Measurements from ENCODE around the gene ODC1.

GRCh38 chr2:10396464-10396863 lies 51.7 kb downstream of the ODC1 start:
- TF ChIP-seq, protein P1, sequence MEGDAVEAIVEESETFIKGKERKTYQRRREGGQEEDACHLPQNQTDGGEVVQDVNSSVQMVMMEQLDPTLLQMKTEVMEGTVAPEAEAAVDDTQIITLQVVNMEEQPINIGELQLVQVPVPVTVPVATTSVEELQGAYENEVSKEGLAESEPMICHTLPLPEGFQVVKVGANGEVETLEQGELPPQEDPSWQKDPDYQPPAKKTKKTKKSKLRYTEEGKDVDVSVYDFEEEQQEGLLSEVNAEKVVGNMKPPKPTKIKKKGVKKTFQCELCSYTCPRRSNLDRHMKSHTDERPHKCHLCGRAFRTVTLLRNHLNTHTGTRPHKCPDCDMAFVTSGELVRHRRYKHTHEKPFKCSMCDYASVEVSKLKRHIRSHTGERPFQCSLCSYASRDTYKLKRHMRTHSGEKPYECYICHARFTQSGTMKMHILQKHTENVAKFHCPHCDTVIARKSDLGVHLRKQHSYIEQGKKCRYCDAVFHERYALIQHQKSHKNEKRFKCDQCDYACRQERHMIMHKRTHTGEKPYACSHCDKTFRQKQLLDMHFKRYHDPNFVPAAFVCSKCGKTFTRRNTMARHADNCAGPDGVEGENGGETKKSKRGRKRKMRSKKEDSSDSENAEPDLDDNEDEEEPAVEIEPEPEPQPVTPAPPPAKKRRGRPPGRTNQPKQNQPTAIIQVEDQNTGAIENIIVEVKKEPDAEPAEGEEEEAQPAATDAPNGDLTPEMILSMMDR (IDR thresholded peaks at IDR 0.05; ENCODE audit: insufficient read depth, low read length, poor library complexity, severe bottlenecking), result no peak
- TF ChIP-seq EZH2phosphoT487 (conservative IDR thresholded peaks at IDR 0.05; ENCODE audit: low read length), result no peak

Data from SU-DHL-6 (cell line).